Colonic mucosa (tissue), 4 donors: ENCODE results near the gene GALNT18. TPM values are rescaled to one million over a fixed set of nuclear protein-coding genes. Genes with fewer than 3 reads are reported as not detected.

Experiments used
- DNase-seq: peaks from one replicate; pipeline ENCODE4 v3.0.0-alpha.2; 2020
- H3K27ac ChIP-seq: fragments of 200-600 bp; one replicate; pipeline ENCODE4 v1.8.0; 2021
- H3K27me3 ChIP-seq: fragments of 200-600 bp; one replicate; pipeline ENCODE4 v1.8.0; 2021
- H3K36me3 ChIP-seq: fragments of 200-600 bp; one replicate; pipeline ENCODE4 v1.8.0; 2021
- H3K4me1 ChIP-seq: fragments of 200-600 bp; one replicate; pipeline ENCODE4 v1.8.0; 2021; ENCODE audit warnings: mild to moderate bottlenecking
- H3K4me3 ChIP-seq: fragments of 200-600 bp; one replicate; pipeline ENCODE4 v1.8.0; 2021
- H3K9ac ChIP-seq, 2 donors: one replicate each; pipeline ENCODE4 v1.7.0; 2013; ENCODE audit warnings: control low read depth in 2 of 2, low read depth in 2 of 2, low read length in 2 of 2
- H3K9me3 ChIP-seq: fragments of 200-600 bp; one replicate; pipeline ENCODE4 v1.8.0; 2021
- intact Hi-C: fragments of 100-400 bp; cut with DNase I; formaldehyde crosslinking; loops from one replicate; pipeline ENCODE4 v1.14.1; 2022
- total RNA-seq, 2 donors: library from RNA; stranded (reverse); fragmentation: NEBNext Ultra II Directional in 1 of 2; extraction: Animal tissue kit (Norgen Biotek cat#: 25700) in 1 of 2; gene quantifications; one replicate each; pipeline ENCODE4 v1.2.1, GENCODE V29; 2021
- TF ChIP-seq, protein P1 (sequence below): fragments of 200-600 bp; IDR thresholded peaks from one replicate; pipeline ENCODE4 v1.8.0; 2022; ENCODE audit warnings: antibody characterized with exemption, mild to moderate bottlenecking
- donor health status: healthy.
- donor health status: DM: no; HTN: no; CAD: no.
- donor health status: DM: no; HTN: no; CAD: no.

GALNT18 gene
- total RNA-seq, 2 donors from 2014 or later: 3.6 to 8.3 TPM

DNA sequence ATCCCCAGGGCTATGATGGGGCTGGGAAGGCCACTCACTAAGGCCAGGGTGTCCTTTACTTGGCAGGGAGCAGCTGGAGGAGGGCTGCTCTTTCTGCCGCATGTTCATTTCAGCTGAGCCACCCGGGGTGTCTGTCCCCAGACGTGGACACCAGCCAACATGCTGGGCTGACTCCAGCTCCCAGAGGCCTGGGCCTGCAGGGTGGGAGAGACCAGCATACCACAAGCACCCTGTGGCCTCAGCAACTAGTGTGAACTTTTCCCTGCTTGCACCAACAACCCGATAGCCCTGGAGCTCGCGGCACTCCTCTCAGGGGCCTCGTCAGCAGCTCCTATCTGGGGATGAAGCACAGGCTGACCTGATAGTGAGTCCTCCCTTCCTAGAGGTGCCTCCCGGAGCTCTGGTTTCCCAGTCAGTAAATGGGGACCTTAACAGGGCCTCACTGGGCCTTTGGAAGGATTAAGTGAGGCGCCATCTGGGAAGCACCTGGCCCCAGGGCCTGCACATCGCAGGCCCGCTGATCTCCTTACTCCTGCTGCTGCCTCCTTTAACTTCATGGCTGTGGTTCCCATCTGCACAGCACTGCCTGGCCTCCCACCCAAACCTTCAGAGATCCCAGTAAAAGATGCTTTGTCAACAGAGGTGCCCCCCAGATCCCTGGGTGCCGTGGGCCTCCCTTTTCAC lies 83.4 kb downstream of the GALNT18 start:
- TF ChIP-seq, protein P1, sequence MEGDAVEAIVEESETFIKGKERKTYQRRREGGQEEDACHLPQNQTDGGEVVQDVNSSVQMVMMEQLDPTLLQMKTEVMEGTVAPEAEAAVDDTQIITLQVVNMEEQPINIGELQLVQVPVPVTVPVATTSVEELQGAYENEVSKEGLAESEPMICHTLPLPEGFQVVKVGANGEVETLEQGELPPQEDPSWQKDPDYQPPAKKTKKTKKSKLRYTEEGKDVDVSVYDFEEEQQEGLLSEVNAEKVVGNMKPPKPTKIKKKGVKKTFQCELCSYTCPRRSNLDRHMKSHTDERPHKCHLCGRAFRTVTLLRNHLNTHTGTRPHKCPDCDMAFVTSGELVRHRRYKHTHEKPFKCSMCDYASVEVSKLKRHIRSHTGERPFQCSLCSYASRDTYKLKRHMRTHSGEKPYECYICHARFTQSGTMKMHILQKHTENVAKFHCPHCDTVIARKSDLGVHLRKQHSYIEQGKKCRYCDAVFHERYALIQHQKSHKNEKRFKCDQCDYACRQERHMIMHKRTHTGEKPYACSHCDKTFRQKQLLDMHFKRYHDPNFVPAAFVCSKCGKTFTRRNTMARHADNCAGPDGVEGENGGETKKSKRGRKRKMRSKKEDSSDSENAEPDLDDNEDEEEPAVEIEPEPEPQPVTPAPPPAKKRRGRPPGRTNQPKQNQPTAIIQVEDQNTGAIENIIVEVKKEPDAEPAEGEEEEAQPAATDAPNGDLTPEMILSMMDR: no peak

DNA sequence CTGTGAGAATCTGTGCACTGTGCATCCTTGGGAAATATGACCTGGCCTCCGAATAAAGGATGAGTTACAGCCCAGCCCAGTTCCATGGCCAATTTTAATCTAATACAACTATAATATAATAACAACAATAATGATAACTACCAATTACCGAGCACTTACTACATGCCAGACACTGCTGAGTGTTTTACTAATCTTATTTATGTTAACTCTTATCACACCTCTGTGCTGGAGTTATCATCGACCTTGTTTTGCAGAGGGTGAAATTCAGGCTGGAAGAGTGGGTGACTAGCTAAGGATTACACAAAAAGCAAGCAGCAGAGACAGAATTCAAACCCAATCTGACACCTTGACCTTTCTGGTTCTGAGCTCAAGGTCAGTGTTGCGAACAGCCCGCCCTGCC lies 83.9 kb downstream of the GALNT18 start:
- no peak overlapping the region for H3K4me3 ChIP-seq

More for the DNA sequence above, 83.4 kb downstream of the GALNT18 start:
- Histone ChIP-seq H3K27me3 (no peaks in the 10 kb centered on the region), H3K9ac (no peak overlapping the region), H3K4me1 (no peaks in the 10 kb centered on the region), H3K27ac (no peak overlapping the region), H3K4me3 (no peak overlapping the region), H3K9me3 (no peaks in the 10 kb centered on the region), H3K36me3 (no peaks in the 10 kb centered on the region)
- no peak for DNase-seq
- intact Hi-C loops: no loop called here

DNA sequence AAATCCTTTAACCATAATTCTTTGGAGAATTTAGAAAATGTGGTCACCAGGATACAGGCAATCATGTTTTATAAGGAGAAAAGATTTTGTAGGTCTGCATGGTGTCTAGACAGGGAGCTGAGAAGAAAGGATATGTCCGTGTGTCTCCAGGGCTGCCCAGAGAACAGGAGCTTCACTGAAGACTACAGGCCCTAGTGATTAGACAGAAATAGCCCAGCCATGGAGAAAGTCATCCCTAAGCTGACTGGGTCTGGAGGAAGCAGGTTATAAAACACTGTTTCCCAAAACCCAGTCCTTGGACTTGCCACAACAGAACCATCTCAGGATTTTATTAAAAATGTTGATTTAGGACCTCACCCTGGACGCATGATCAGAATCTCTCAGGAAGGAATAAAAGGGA lies 84.4 kb downstream of the GALNT18 start:
- TF ChIP-seq, protein P1: no peak
- Histone ChIP-seq H3K27ac (no peak overlapping the region), H3K4me1 (no peaks in the 10 kb centered on the region)

More for the DNA sequence above, 83.9 kb downstream of the GALNT18 start:
- TF ChIP-seq, protein P1: no peak
- Histone ChIP-seq H3K36me3 (no peaks in the 10 kb centered on the region), H3K9ac (no peak overlapping the region), H3K4me1 (no peaks in the 10 kb centered on the region), H3K27me3 (no peaks in the 10 kb centered on the region), H3K9me3 (no peaks in the 10 kb centered on the region), H3K27ac (no peak overlapping the region)
- intact Hi-C loops: no loop called here
- no peak for DNase-seq

DNA sequence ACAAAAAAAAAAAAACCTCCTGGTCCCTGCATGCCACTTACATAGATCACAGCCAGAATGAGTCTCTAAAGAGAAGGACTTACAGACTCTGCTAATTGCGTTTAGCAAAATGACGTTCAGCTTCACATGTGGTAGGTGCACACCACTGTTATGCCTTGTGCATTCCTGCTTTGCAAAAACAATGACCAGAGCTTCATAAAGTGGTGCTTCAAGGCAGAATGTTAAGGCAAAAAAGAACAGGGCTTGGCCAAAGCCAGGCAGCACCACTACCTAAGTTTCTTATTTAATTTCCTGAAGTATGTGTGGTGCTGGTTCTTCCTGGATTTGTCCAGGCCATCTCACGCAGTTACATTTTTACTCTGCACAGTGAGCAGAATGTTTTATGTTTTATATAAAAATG lies 85.2 kb downstream of the GALNT18 start:
- Histone ChIP-seq H3K27ac (no peak overlapping the region), H3K36me3 (no peaks in the 10 kb centered on the region), H3K27me3 (no peaks in the 10 kb centered on the region), H3K4me1 (no peaks in the 10 kb centered on the region), H3K4me3 (no peak overlapping the region), H3K9ac (no peak overlapping the region), H3K9me3 (no peaks in the 10 kb centered on the region)
- intact Hi-C loops: no loop called here
- no peak for DNase-seq
- TF ChIP-seq, protein P1: no peak

More for the DNA sequence above, 84.4 kb downstream of the GALNT18 start:
- Histone ChIP-seq H3K36me3 (no peaks in the 10 kb centered on the region), H3K9me3 (no peaks in the 10 kb centered on the region), H3K4me3 (no peak overlapping the region), H3K27me3 (no peaks in the 10 kb centered on the region), H3K9ac (no peak overlapping the region)
- no peak for DNase-seq
- intact Hi-C loops: no loop called here

DNA sequence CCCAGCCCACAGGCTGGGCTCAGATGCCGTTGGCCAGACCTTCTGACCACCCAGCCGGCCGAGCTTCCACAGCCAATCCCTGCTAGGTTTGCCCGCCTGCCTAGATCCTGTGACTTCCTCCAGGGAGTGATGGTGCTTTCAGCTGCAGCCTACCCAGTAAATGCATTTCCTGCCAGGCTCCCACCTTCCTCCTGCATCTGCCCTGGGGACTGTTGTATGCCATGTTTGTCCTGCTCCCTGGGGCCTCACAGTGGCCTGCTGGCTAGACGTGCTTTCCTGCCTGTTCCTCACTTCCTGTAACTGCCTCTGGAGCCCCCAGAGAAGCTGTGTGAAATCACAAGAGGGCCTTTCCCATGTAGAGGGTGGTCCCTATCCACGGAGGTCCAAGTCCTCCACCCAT lies 86.2 kb downstream of the GALNT18 start:
- Histone ChIP-seq H3K9me3 (no peaks in the 10 kb centered on the region), H3K4me3 (no peak overlapping the region), H3K36me3 (no peaks in the 10 kb centered on the region), H3K9ac (no peak overlapping the region), H3K27ac (no peak overlapping the region), H3K4me1 (no peaks in the 10 kb centered on the region), H3K27me3 (no peaks in the 10 kb centered on the region)
- DNase-seq: no peak
- intact Hi-C loops: no loop called here
- TF ChIP-seq, protein P1: no peak
